ENCODE measurements around the gene PTCD1.
"Not testable (repeated sequence)": the region's sequence is repeated elsewhere in the genome, so short reads cannot be mapped to it uniquely, and the experiment has no call there.

DNA sequence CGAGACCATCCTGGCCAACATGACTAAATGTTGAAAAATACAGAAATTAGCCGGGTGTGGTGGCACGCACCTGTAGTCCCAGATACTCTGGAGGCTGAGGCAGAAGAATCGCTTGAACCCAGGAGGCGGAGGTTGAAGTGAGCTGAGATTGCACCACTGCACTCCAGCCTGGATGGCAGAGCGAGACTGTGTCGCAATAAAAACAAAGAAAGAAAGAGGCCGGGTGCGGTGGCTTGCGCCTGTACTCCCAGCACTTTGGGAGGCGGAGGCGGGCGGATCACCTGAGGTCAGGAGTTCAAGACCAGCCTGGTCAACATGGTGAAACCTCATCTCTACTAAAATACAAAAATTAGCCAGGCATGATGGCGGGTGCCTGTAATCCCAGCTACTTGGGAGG is 51.4 kb downstream of the PTCD1 start:
- TF ChIP-seq, protein P1, sequence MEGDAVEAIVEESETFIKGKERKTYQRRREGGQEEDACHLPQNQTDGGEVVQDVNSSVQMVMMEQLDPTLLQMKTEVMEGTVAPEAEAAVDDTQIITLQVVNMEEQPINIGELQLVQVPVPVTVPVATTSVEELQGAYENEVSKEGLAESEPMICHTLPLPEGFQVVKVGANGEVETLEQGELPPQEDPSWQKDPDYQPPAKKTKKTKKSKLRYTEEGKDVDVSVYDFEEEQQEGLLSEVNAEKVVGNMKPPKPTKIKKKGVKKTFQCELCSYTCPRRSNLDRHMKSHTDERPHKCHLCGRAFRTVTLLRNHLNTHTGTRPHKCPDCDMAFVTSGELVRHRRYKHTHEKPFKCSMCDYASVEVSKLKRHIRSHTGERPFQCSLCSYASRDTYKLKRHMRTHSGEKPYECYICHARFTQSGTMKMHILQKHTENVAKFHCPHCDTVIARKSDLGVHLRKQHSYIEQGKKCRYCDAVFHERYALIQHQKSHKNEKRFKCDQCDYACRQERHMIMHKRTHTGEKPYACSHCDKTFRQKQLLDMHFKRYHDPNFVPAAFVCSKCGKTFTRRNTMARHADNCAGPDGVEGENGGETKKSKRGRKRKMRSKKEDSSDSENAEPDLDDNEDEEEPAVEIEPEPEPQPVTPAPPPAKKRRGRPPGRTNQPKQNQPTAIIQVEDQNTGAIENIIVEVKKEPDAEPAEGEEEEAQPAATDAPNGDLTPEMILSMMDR (IDR thresholded peaks at IDR 0.05), result not testable (repeated sequence)
- TF ChIP-seq POLR2A, EP300 (IDR thresholded peaks at IDR 0.05): not testable (repeated sequence)

Data from ovary (tissue), 3 donors.